Glomerular visceral epithelial cell (primary cell): ENCODE data around the gene GJB5.

ENCODE experiments used
- DNase-seq: peaks from one replicate; pipeline ENCODE4 v3.0.0-alpha.2; 2016; ENCODE audit errors: extremely low spot score

Gene GJB5

DNA sequence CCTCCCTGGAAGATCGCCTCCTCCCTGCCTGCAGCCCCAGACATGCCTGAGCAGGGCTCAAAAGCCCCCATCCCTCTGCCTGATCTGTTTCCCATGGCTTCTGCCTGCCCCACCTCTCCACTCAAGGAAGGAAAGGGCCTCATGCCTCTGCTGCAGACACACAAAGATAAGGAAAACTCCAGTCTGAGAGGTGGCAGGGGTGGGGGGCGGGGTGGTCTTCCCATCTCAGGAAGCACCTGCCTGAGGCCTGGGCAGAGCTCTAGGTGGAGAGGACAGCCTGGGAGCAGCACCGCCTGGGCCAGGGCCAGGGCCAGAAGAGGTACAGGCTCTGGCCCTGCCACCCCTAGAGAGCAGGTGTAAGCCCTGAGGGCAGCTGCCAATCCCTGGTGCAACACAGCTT is 22.1 kb downstream of the GJB5 start:
- no peak for DNase-seq

DNA sequence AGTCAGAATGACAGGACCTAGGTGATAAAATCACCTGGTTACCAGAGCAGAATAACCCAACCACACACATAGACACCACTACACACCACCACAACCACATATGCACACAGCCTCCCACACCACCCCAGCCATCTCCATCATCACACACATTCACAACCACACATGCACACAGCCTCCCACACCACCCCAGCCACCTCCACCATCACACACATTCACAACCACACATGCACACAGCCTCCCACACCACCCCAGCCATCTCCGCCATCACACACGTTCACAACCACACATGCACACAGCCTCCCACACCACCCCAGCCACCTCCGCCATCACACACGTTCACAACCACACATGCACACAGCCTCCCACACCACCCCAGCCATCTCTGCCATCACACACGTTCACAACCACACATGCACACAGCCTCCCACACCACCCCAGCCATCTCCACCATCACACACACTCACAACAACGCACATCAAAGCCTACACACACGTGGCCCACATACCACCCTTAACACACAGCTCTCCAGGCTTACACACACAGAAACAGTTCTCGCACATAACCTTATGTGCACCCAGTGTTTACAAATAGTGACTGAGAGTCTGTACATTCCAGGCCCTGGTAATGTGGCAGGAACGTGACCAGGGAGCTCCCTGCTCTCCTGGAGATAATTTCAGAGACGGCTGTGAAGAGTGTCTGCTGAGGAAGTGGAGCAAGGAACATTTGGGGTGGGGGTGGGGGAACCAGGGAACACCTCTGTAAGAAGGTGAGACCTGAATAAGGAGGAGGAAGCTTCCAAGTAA is 22.9 kb downstream of the GJB5 start:
- no peak for DNase-seq

DNA sequence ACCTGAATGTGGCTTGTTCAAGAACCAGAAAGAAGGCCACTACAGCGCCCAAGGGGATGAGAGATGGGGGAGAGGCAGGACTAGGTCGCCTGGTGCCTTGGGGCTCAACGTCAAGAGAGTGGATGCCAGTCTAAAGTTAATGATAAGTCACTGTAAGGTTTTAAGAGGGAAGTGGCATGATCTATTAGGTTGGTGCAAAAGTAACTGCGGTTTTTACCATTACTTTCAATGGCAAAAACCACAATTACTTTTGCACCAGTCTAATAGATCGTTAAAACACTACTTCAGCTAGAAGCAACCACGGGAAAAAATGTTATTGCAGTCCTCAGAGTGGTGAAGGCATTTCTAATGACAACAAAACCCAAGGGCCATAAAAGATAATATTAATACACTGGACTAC is 23.5 kb downstream of the GJB5 start:
- no peak for DNase-seq

DNA sequence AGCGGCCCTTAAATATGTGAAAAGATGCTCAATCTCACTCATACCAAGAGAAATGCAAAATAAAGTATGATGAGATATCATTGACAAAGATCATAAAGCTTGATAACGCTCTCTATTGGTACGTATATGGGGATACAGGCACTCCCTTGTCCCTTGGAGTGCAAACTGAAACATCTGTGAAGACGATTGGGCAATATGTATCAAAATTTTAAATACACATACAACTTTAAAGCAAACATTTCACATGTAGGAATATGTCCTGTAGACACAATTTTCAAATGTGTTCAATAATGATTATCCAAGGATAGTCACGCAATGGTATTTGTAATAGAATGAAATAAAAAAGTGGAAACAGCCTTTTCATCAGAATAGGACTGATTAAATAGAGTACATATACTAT is 24.2 kb downstream of the GJB5 start:
- DNase-seq, result no peak

DNA sequence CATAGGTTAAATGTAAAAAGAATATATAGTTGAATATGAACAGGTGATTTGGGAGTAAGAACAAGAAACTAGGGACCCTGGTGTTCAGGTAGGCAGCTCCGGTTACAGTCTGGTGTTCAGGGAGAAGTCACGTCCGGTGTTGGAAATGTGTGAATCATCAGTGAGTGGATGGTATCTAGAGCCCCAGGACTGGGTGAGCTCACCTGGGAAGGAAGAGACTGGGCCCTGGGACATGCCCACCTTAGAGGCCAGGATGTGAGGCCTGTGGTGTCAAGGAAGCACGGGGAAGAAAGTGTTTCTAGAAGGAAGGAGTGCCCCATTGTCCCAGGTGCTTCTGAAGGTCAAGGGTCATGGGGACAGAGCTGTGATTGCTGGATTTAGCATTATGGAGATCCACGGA is 24.7 kb downstream of the GJB5 start:
- DNase-seq, result no peak

DNA sequence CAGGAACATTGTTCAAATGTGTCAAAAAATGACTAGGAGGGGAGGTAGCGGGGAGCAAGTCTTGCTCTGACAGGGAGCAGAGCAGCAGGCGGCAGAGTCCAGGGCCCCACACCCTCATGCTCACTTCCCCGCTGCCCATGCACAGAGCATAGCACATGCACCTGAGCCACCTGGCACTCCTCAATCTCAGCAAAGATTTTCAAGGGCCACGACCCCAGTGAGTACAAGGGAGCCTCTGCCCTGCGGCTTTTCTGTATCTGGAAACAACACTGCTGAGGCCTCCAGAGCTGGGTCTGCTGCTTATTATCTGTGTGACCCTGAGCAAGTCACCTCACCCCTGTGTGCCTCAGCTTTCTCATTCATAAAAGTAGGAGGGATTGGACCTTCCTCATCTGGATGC is 25.1 kb downstream of the GJB5 start:
- DNase-seq, result no peak

DNA sequence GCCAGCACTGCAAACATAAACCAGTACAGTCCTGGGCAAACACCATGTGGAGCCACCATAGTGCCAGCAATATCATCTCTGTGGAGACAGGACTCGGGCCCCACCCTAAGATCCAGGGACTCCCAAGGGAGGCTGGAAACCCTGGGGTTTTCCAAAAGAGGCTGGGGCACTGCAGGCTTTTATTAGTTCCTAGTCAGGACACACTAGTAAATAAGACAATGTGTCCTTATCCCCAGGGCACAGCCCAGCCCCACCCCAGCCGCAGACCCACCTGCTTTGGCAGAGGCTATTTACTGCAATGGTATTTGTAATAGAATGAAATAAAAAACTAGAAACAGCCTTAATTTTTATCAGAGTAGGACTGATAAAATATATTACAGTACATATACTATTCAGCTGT is 25.7 kb downstream of the GJB5 start:
- DNase-seq, result no peak

DNA sequence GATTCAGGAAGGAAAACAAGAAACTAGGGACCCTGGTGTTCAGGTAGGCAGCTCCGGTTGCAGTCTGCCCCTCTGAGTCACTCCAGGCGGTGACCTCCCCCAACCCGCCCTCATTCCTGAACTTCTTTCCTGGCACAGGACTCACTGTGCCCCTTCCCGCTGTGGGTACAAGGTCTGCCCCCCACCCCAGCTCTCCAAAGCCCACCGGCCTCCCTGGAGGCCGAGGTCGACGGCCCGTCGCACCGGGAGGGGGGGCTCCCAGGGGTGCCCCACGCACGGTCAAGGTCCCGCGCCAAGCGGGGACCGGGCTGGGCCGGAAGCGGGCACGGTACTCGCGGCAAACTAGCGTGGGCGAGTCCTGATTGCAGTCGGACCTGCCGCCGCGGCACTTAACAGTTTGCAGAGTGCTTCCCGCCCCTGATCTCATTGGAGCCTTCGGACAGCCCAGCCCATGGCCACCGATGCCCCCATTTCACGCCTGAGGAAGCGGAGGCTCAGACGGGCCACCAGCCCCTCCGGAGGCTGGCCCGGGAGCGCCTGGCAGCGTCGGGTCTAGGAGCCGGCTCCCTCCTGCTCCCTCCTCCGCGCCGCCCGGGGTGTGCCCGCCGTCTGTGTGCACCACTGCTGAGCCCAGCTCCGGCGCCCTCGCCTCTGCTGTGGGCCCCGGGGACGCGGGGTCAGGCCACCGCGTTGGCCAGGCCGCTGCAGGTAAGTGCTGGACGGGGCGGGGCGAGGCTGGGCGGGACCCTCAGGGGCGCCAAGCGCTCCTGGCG is 26.4 kb downstream of the GJB5 start, which contains the start of gene GJB3:
Gene GJB3 (plus strand): TSS at position 144 of the 773 bp plus-strand sequence. CDS start 3,549 bp downstream, outside the sequence.
- no peak for DNase-seq

DNA sequence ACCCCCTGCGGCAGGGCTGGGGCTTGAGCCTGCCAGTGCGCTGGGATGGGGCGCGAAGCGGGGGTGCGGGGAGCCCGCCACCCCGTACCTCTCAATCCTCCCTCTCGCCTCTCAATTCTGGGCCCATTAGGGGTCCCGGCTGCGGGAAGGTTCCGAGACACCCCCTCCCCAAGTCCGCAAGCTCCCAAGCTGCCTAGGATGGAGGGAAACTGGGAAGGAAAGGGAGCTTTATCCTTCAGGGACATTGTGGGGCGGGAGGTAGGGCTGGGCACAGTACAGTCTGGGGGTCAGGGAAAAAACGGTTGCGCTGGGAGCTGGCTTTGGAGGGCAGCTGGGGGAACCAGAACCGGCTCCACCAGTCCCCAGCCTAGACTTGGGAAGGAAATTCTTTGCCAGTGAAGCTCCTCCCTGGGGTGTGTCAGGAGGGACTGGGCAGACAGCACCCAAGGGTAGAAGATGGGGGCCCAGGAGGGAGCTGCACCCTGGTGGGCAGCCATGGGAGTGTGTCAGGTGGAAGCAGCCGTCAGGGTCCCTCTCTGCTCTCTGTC is 27.1 kb downstream of the GJB5 start:
- DNase-seq, result no peak

DNA sequence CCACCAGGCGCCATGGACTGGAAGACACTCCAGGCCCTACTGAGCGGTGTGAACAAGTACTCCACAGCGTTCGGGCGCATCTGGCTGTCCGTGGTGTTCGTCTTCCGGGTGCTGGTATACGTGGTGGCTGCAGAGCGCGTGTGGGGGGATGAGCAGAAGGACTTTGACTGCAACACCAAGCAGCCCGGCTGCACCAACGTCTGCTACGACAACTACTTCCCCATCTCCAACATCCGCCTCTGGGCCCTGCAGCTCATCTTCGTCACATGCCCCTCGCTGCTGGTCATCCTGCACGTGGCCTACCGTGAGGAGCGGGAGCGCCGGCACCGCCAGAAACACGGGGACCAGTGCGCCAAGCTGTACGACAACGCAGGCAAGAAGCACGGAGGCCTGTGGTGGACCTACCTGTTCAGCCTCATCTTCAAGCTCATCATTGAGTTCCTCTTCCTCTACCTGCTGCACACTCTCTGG is 29.9 kb downstream of the GJB5 start:
- DNase-seq, result no peak

DNA sequence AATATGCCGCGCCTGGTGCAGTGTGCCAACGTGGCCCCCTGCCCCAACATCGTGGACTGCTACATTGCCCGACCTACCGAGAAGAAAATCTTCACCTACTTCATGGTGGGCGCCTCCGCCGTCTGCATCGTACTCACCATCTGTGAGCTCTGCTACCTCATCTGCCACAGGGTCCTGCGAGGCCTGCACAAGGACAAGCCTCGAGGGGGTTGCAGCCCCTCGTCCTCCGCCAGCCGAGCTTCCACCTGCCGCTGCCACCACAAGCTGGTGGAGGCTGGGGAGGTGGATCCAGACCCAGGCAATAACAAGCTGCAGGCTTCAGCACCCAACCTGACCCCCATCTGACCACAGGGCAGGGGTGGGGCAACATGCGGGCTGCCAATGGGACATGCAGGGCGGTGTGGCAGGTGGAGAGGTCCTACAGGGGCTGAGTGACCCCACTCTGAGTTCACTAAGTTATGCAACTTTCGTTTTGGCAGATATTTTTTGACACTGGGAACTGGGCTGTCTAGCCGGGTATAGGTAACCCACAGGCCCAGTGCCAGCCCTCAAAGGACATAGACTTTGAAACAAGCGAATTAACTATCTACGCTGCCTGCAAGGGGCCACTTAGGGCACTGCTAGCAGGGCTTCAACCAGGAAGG is 30.5 kb downstream of the GJB5 start:
- no peak for DNase-seq

DNA sequence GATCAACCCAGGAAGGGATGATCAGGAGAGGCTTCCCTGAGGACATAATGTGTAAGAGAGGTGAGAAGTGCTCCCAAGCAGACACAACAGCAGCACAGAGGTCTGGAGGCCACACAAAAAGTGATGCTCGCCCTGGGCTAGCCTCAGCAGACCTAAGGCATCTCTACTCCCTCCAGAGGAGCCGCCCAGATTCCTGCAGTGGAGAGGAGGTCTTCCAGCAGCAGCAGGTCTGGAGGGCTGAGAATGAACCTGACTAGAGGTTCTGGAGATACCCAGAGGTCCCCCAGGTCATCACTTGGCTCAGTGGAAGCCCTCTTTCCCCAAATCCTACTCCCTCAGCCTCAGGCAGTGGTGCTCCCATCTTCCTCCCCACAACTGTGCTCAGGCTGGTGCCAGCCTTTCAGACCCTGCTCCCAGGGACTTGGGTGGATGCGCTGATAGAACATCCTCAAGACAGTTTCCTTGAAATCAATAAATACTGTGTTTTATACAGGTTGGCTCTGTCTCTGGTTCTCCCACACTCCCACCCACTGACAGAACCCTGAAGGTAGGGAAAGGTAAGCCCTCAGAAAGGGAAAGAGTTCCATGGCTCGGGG is 31.1 kb downstream of the GJB5 start:
- no peak for DNase-seq

DNA sequence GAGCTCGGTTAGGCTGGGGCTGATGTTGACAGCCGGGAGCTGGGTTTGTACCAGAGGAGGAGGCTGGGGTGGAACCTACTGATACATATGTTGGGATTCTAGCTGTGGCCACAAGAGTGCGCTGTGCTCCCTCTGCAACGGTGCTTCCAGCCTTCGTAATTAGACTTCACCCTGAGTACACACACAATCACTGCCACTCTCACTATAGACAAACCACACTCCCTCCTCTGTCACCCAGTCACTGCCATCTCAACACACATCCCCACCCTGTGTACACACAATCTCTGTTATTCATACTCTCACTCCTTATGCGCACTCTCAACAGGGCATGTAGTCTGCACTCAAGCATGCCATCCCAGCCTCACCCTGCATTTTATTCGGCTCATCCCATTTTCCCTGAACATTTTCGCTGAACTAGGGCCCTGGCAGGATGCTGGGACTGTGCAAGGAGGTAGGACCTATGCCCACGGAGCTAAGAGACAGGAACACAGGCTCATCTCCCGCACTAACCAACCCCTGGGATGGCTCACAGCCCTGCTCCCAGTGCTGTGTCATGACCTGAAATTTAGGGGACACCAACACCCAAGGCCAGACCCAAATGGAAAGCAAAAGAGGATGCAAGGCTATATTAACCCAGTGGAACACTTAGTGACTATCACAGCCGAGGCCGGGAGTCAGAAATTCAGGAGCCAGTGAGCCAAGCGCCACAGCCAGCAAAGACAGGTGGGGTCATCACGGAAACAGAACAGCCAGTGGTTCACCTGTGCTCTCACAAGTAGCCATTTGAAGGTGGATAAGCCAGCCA is 31.9 kb downstream of the GJB5 start:
- peak; percentile 69 for DNase-seq

DNA sequence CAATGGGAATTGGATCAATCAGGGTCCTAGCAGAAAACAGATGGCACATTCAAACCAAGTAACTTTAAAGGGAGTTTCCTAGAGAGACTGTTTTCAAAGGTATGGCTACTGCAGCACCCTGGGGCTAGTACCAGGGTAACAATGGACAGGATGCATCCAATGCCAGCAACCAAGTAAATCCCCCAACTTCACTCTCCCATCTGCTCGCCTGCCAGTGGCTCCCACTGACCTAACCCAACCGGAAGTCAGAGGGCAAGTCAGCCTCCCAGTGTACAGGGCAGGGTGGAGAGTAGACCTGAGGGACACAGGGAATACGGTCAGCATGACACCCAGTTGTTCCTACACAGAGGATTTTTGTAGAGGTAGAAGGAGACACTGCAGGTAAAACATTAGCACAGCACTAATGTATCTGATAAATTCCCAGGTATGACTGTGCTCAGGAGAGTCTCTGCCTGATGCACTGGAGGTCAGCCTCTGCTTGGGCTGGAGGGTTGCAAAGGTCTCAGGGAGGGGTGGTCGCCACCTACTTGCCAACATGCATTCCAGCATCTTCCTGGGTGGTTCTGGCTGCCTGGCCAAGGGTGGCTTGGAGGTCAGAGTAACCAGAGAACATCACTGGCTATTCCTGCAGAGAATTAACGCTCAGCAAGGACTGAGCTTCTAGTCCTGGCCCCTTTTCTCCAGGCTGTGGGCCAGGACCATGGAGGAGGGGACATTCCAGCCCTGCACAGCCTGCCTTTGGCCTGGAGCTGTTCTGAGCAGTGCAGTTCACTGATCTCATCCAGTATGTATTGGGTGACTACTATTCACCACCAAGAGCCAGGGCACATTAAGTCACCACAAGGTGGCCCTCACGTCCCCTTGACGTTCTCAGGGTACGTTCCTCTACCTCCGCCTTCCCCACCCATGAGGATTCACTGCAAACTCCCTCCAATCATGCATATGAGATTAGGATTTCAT is 32.9 kb downstream of the GJB5 start:
- DNase-seq, result no peak

DNA sequence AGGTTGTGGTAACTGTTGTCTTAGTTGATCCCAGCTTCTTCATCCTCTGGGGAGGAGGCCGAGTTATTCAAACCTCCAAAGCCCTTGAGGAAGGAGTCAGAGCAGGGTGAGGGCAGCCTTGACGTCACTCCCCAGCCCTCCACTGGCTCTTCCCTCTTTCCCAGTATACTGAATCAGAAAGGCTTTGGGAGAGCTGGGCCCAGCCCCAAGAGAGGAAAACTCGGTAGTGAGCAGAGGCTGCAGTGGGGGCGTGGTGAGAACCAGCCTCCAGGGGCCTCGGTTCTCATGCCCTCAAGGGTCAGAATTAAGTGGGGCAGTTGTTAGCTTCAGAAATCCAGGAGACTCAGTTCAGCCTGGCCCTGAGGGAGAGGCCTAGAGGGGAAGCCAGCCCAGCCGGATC is 36.1 kb downstream of the GJB5 start:
- no peak for DNase-seq

DNA sequence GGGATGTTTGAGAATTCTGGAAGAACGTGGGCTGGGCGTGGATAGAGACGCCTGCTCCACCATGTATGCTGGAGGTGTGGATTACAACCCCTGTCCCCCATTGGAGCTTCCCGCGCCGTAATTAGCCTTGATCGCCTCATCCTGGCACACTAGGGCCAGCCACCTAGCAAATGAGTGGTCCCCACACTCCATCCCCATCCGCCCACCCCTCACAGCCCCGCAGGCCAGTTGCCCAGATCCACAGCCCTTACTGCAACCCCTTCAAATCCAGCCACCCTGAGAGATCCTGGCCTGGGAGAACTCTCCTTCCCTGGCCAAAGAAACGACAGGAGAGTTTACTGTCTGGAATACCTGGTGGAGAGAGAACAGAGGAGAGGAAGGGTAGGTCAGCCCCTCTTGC is 37.6 kb downstream of the GJB5 start:
- no peak for DNase-seq

DNA sequence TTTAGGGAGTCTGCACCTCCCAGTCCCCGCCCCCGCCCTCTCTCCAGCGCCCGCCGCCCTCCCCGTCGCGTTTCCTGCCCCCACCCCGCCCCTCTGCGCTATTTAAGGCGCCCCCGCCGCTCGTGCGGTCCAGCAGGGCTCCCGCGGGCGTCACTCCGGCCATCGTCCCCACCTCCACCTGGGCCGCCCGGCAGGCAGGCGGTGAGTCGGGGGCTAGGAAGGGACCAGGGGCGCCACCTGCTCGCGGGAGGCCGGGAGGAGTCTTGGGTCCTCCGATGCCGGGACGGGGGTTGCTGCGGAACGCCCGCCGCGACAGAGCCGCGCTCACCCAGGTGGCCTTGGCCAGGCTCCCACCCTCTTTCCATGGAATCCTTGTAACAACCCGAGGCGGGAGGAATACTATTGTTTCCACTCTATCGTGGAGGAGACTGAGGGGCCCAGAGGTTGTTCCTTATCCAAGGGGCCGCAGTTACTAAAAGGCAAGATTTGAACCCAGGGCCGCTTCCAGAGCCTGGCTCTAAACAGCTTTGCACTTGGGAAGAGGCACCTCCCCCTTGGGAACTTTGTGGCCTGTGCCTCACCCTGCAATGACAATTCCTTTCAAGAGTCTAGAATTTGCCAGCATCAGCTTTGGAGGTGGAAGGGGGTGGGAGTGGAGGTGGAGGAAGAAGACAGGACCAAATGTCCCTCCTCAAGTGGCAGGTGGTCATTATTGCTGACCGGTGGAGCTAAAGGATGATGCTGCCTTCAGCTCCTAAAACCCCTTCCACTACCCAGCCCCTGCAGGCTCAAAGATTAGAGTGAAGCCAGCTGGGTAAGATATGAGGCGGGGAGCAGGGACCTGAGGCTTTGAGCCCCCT is 38.3 kb downstream of the GJB5 start, which contains the start of gene GJA4:
Gene GJA4 (plus strand): TSS at position 132 of the 860 bp plus-strand sequence. CDS start 1,215 bp downstream, outside the sequence.
- DNase-seq, result no peak

DNA sequence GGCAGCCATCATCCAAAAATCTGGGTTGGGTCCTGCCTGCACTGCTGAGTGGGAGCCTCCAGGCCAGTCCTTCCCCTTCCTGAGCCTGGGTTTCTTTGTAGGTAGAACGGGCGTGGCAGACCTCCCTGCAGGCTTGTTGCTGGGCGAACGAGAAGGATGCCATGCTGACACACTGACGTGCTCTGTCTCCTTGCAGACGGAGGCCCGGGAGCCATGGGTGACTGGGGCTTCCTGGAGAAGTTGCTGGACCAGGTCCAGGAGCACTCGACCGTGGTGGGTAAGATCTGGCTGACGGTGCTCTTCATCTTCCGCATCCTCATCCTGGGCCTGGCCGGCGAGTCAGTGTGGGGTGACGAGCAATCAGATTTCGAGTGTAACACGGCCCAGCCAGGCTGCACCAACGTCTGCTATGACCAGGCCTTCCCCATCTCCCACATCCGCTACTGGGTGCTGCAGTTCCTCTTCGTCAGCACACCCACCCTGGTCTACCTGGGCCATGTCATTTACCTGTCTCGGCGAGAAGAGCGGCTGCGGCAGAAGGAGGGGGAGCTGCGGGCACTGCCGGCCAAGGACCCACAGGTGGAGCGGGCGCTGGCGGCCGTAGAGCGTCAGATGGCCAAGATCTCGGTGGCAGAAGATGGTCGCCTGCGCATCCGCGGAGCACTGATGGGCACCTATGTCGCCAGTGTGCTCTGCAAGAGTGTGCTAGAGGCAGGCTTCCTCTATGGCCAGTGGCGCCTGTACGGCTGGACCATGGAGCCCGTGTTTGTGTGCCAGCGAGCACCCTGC is 39.3 kb downstream of the GJB5 start:
- DNase-seq, result peak; percentile 64
